Cerebellar nuclear complex (tissue), 1 donor: ENCODE data around the gene CIB4.

ENCODE experiments used
- DNase-seq, 2 experiments: peaks; one replicate each; lab custom pipeline; 2025; lab: John Stamatoyannopoulos, UW

Gene CIB4

GRCh38 chr2:26581991-26582842 is 58.9 kb downstream of the CIB4 start:
- DNase-seq = no peak

- no peak for DNase-seq
Measured at GRCh38 chr2:26581266-26581990, 59.7 kb downstream of the CIB4 start.

- DNase-seq = no peak
Measured at GRCh38 chr2:26580751-26581150, 60.4 kb downstream of the CIB4 start.

GRCh38 chr2:26580151-26580550 is 61.0 kb downstream of the CIB4 start:
- DNase-seq = no peak

GRCh38 chr2:26579723-26580040 is 61.5 kb downstream of the CIB4 start:
- DNase-seq = no peak

GRCh38 chr2:26579025-26579722 is 62.0 kb downstream of the CIB4 start:
- no peak for DNase-seq

GRCh38 chr2:26578581-26578980 is 62.6 kb downstream of the CIB4 start:
- DNase-seq = no peak

- DNase-seq = no peak
Measured at GRCh38 chr2:26578113-26578458, 63.1 kb downstream of the CIB4 start.

GRCh38 chr2:26577442-26578112 is 63.6 kb downstream of the CIB4 start:
- DNase-seq = no peak

- DNase-seq = no peak
Measured at GRCh38 chr2:26576565-26577441, 64.4 kb downstream of the CIB4 start.

- no peak for DNase-seq
Measured at GRCh38 chr2:26575836-26576564, 65.2 kb downstream of the CIB4 start.

- DNase-seq = no peak
Measured at GRCh38 chr2:26574900-26575560, 66.1 kb downstream of the CIB4 start.

- DNase-seq = no peak
Measured at GRCh38 chr2:26574066-26574899, 66.9 kb downstream of the CIB4 start.

GRCh38 chr2:26573241-26573925 is 67.8 kb downstream of the CIB4 start:
- DNase-seq = no peak

- DNase-seq = no peak
Measured at GRCh38 chr2:26572591-26572990, 68.6 kb downstream of the CIB4 start.

- DNase-seq = no peak
Measured at GRCh38 chr2:26571316-26571715, 69.8 kb downstream of the CIB4 start.

- no peak for DNase-seq
Measured at GRCh38 chr2:26570083-26570430, 71.1 kb downstream of the CIB4 start.

- no peak for DNase-seq
Measured at GRCh38 chr2:26569216-26570082, 71.7 kb downstream of the CIB4 start.
